Mesenchymal stem cell (in vitro differentiated cells and primary cell): Measurements from ENCODE around the gene ADAM22. TPM values are rescaled to one million over a fixed set of nuclear protein-coding genes. Genes with fewer than 3 reads are reported as not detected.

Source experiments
- DNase-seq: peaks from one replicate; pipeline ENCODE4 v3.0.0-alpha.2; 2013
- H2AFZ ChIP-seq: one replicate; pipeline ENCODE4 v1.6.1; 2013; ENCODE audit warnings: low read depth, mild to moderate bottlenecking, control low read depth, inconsistent platforms, low read length, moderate library complexity
- H2AK5ac ChIP-seq: 2 replicates; pipeline ENCODE4 v1.6.1; 2013; ENCODE audit warnings: low read length, moderate library complexity, mild to moderate bottlenecking, inconsistent platforms; ENCODE audit not compliant: severe bottlenecking
- H2BK120ac ChIP-seq: one replicate; pipeline ENCODE4 v1.6.1; 2013; ENCODE audit warnings: low read depth, mild to moderate bottlenecking, inconsistent platforms, low read length, moderate library complexity
- H2BK12ac ChIP-seq, 2 experiments: one replicate each; pipeline ENCODE4 v1.6.1; 2013; ENCODE audit warnings: inconsistent platforms in 2 of 2, low read length in 2 of 2, mild to moderate bottlenecking in 2 of 2, moderate library complexity in 2 of 2, control low read depth in 1 of 2
- H2BK15ac ChIP-seq: one replicate; pipeline ENCODE4 v1.6.1; 2013; ENCODE audit warnings: mild to moderate bottlenecking, low read depth, inconsistent platforms; ENCODE audit not compliant: poor library complexity, severe bottlenecking
- H2BK5ac ChIP-seq: 2 replicates; pipeline ENCODE4 v1.6.1; 2013; ENCODE audit warnings: low read depth, mild to moderate bottlenecking, low read length, control low read depth, inconsistent platforms; ENCODE audit not compliant: poor library complexity, severe bottlenecking
- H3K14ac ChIP-seq, 2 experiments: one replicate each; pipeline ENCODE4 v1.6.1; 2013; ENCODE audit warnings: inconsistent platforms in 2 of 2, low read length in 2 of 2, control low read depth in 1 of 2, mild to moderate bottlenecking in 1 of 2, moderate library complexity in 1 of 2
- H3K18ac ChIP-seq, 2 experiments: one replicate each; pipeline ENCODE4 v1.6.1; 2013; ENCODE audit warnings: inconsistent platforms in 2 of 2, low read length in 2 of 2, control low read depth in 1 of 2, low read depth in 1 of 2, mild to moderate bottlenecking in 1 of 2
- H3K23ac ChIP-seq, 2 experiments: one replicate each; pipeline ENCODE4 v1.6.1; 2013; ENCODE audit warnings: inconsistent platforms in 2 of 2, low read length in 2 of 2, mild to moderate bottlenecking in 2 of 2, moderate library complexity in 2 of 2, control low read depth in 1 of 2
- H3K27ac ChIP-seq: 2 replicates; pipeline ENCODE4 v1.5.1; 2013; ENCODE audit warnings: mild to moderate bottlenecking, moderate library complexity, low read length, control low read depth, inconsistent platforms; ENCODE audit not compliant: poor library complexity, severe bottlenecking
- H3K27me3 ChIP-seq, 2 experiments: 2 replicates each; pipeline versions ENCODE4 v1.6.1 to v1.7.0; 2013; ENCODE audit warnings: low read length in 2 of 2, mild to moderate bottlenecking in 2 of 2, moderate library complexity in 2 of 2, control low read depth in 1 of 2, inconsistent platforms in 1 of 2; ENCODE audit not compliant: control insufficient read depth in 1 of 2, insufficient read depth in 1 of 2
- H3K36me3 ChIP-seq, 2 experiments: 2 replicates each; pipeline versions ENCODE4 v1.6.1 to v1.7.0; 2013; ENCODE audit warnings: low read length in 2 of 2, control low read depth in 1 of 2, inconsistent platforms in 1 of 2, low read depth in 1 of 2, mild to moderate bottlenecking in 1 of 2; ENCODE audit not compliant: insufficient read depth in 2 of 2, control insufficient read depth in 1 of 2
- H3K4ac ChIP-seq, 2 experiments: one replicate each; pipeline ENCODE4 v1.6.1; 2013; ENCODE audit warnings: inconsistent platforms in 2 of 2, low read length in 2 of 2, mild to moderate bottlenecking in 2 of 2, moderate library complexity in 2 of 2, control low read depth in 1 of 2, low read depth in 1 of 2
- H3K4me1 ChIP-seq: 2 replicates; pipeline ENCODE4 v1.6.1; 2013; ENCODE audit warnings: low read depth, low read length, control low read depth; ENCODE audit not compliant: control insufficient read depth, insufficient read depth
- H3K4me2 ChIP-seq: 2 replicates; pipeline ENCODE4 v1.6.1; 2013; ENCODE audit warnings: low read length, mild to moderate bottlenecking, inconsistent platforms; ENCODE audit not compliant: poor library complexity, severe bottlenecking
- H3K4me3 ChIP-seq, 2 experiments: 2 replicates each; pipeline versions ENCODE4 v1.5.1 to v1.7.0; 2013; ENCODE audit warnings: low read length in 2 of 2, mild to moderate bottlenecking in 2 of 2, control low read depth in 1 of 2, low read depth in 1 of 2; ENCODE audit not compliant: insufficient read depth in 1 of 2
- H3K79me1 ChIP-seq: replicated peaks from 2 replicates; pipeline ENCODE4 v1.6.1; 2013; ENCODE audit warnings: mild to moderate bottlenecking, control low read depth, low read length, inconsistent platforms; ENCODE audit not compliant: poor library complexity, severe bottlenecking
- H3K9ac ChIP-seq: 2 replicates; pipeline ENCODE4 v1.7.0; 2013; ENCODE audit warnings: mild to moderate bottlenecking, low read length, moderate library complexity
- H3K9me3 ChIP-seq: 2 replicates; pipeline ENCODE4 v1.7.0; 2013; ENCODE audit warnings: mild to moderate bottlenecking, low read length; ENCODE audit not compliant: control insufficient read depth
- H4K8ac ChIP-seq: one replicate; pipeline ENCODE4 v1.6.1; 2013; ENCODE audit warnings: inconsistent platforms, mild to moderate bottlenecking, low read length, moderate library complexity
- H4K91ac ChIP-seq: one replicate; pipeline ENCODE4 v1.6.1; 2013; ENCODE audit warnings: mild to moderate bottlenecking, low read length, inconsistent platforms
- WGBS: methylation state at CpG from one replicate; pipeline ENCODE4 v1.1.7; 2013; ENCODE audit warnings: mixed read lengths; 5-methylcytosine and 5-hydroxymethylcytosine counted together
- polyA plus RNA-seq, 2 experiments: library from polyadenylated mRNA; stranded (reverse); fragments of 200-250 nt; gene quantifications; one replicate each; pipeline ENCODE4 v1.2.3, GENCODE V29; 2013

The ADAM22 gene
- 0.73 TPM for polyA plus RNA-seq (2013, experiment 1 of 2)
- 0.71 TPM for polyA plus RNA-seq (2013, experiment 2 of 2)

- no peak within 1 kb of the TSS for H3K4ac ChIP-seq
- peaks cover 11% of the 10 kb centered on the region for H3K4me1 ChIP-seq
- peak within 1 kb of the TSS in 1 of 2 experiments; percentile 39 for H2BK12ac ChIP-seq
- H2AFZ ChIP-seq, result peak within 1 kb of the TSS; percentile 99
- H3K4me3 ChIP-seq, result peak within 1 kb of the TSS; percentile 78 to 84
- no peak within 1 kb of the TSS for H2BK120ac ChIP-seq
- H3K9ac ChIP-seq, result peak within 1 kb of the TSS; percentile 55
- DNase-seq, result peak; percentile 85
- peak within 1 kb of the TSS; percentile 45 to 95 for H3K18ac ChIP-seq
- no peak within 1 kb of the TSS for H2BK5ac ChIP-seq
- H3K4me2 ChIP-seq, result peak within 1 kb of the TSS; percentile 100
- no peak within 1 kb of the TSS for H3K23ac ChIP-seq
- H4K8ac ChIP-seq, result peak within 1 kb of the TSS; percentile 75
- H4K91ac ChIP-seq, result no peak within 1 kb of the TSS
- H3K79me1 ChIP-seq, result no peaks in the 10 kb centered on the region
- peaks cover 0 to 10% of the 10 kb centered on the region in 2 experiments for H3K27me3 ChIP-seq
- peak within 1 kb of the TSS in 1 of 2 experiments; percentile 89 for H3K14ac ChIP-seq
- no peaks in the 10 kb centered on the region for H3K36me3 ChIP-seq
- H2BK15ac ChIP-seq, result no peak within 1 kb of the TSS
- WGBS, result under 1% methylated on average over 61 of the region's 70 CpGs
- H2AK5ac ChIP-seq, result no peak within 1 kb of the TSS
- H3K27ac ChIP-seq, result no peak within 1 kb of the TSS
- no peaks in the 10 kb centered on the region for H3K9me3 ChIP-seq
Observed at GRCh38 chr7:87933953-87934698, at the start of gene ADAM22. TSS of gene ADAM22 (plus strand) at chr7:87934251. CDS start at chr7:87934466, 215 bp downstream.

GRCh38 chr7:87885018-87885417, 49.0 kb upstream of the ADAM22 start:
- Histone ChIP-seq H3K79me1 (peaks cover 8% of the 10 kb centered on the region), H3K4me2 (no peak overlapping the region), H3K27me3 (no peaks in the 10 kb centered on the region), H4K91ac (no peak overlapping the region), H3K23ac (no peak overlapping the region), H3K4ac (no peak overlapping the region), H2AK5ac (no peak overlapping the region), H3K4me1 (no peaks in the 10 kb centered on the region), H3K27ac (no peak overlapping the region), H3K4me3 (no peak overlapping the region), H3K36me3 (peaks cover 0 to 25% of the 10 kb centered on the region in 2 experiments), H2AFZ (no peak overlapping the region), H3K18ac (no peak overlapping the region), H4K8ac (no peak overlapping the region), H2BK15ac (no peak overlapping the region), H2BK5ac (no peak overlapping the region), H3K9ac (no peak overlapping the region), H3K14ac (no peak overlapping the region), H2BK12ac (no peak overlapping the region), H3K9me3 (no peaks in the 10 kb centered on the region), H2BK120ac (no peak overlapping the region)
- no peak for DNase-seq
- 100% methylated on average over 1 of the region's 2 CpGs for WGBS

GRCh38 chr7:87886875-87887274, 47.2 kb upstream of the ADAM22 start:
- Histone ChIP-seq H3K4me3 (no peak overlapping the region), H3K9me3 (no peaks in the 10 kb centered on the region)

GRCh38 chr7:87895363-87895762, 38.7 kb upstream of the ADAM22 start:
- Histone ChIP-seq H2AK5ac (no peak overlapping the region), H3K27me3 (no peaks in the 10 kb centered on the region), H2BK120ac (no peak overlapping the region), H3K4me1 (no peaks in the 10 kb centered on the region), H2BK15ac (no peak overlapping the region), H3K14ac (no peak overlapping the region), H4K91ac (no peak overlapping the region), H3K36me3 (peaks cover 4 to 25% of the 10 kb centered on the region in 2 experiments), H3K4ac (no peak overlapping the region), H2AFZ (no peak overlapping the region), H3K9ac (no peak overlapping the region), H3K23ac (no peak overlapping the region), H2BK5ac (no peak overlapping the region), H3K18ac (no peak overlapping the region), H4K8ac (no peak overlapping the region), H3K79me1 (peaks cover 9% of the 10 kb centered on the region), H2BK12ac (no peak overlapping the region), H3K9me3 (no peaks in the 10 kb centered on the region), H3K4me3 (no peak overlapping the region), H3K4me2 (no peak overlapping the region), H3K27ac (no peak overlapping the region)
- no peak for DNase-seq
- 96% methylated on average over 2 of the region's 2 CpGs for WGBS

More at GRCh38 chr7:87886875-87887274, 47.2 kb upstream of the ADAM22 start:
- Histone ChIP-seq H4K8ac (no peak overlapping the region), H2AK5ac (no peak overlapping the region), H3K27ac (no peak overlapping the region), H3K23ac (no peak overlapping the region), H2BK12ac (no peak overlapping the region), H3K18ac (no peak overlapping the region), H2BK15ac (no peak overlapping the region), H2BK5ac (no peak overlapping the region), H2AFZ (no peak overlapping the region), H3K4me2 (no peak overlapping the region), H3K9ac (no peak overlapping the region), H3K27me3 (no peaks in the 10 kb centered on the region), H3K79me1 (peaks cover 11% of the 10 kb centered on the region), H3K14ac (no peak overlapping the region), H3K36me3 (peaks cover 0 to 25% of the 10 kb centered on the region in 2 experiments), H3K4me1 (no peaks in the 10 kb centered on the region), H2BK120ac (no peak overlapping the region), H4K91ac (no peak overlapping the region), H3K4ac (no peak overlapping the region)
- DNase-seq, result peak; percentile 59
